ENCODE results near the gene TENM3.

The TENM3 gene

GRCh38 chr4:182310316-182310715 lies 67.1 kb downstream of the TENM3 start:
- Histone ChIP-seq H3K36me3 (ENCODE audit: insufficient read depth, low read length) (no peaks in the 10 kb centered on the region), H3K4me3 (no peak overlapping the region), H3K27ac (no peak overlapping the region), H3K9me3 (ENCODE audit: low read depth, low read length) (no peaks in the 10 kb centered on the region), H3K9ac (ENCODE audit: insufficient read length) (no peak overlapping the region)
- no peak for TF ChIP-seq FOXP2 (optimal IDR thresholded peaks at IDR 0.05; ENCODE audit: control extremely low read depth, extremely low read length, insufficient read depth)
- TF ChIP-seq POLR2AphosphoS5 (IDR thresholded peaks at IDR 0.05; ENCODE audit: borderline replicate concordance, low read depth, low read length): no peak
- TF ChIP-seq EZH2 (IDR thresholded peaks at IDR 0.05): no peak
- no peak for DNase-seq (ENCODE audit: low read depth, low spot score)

- TF ChIP-seq POLR2AphosphoS5 (IDR thresholded peaks at IDR 0.05; ENCODE audit: borderline replicate concordance, low read depth, low read length) (no peak), FOXP2 (optimal IDR thresholded peaks at IDR 0.05; ENCODE audit: control extremely low read depth, extremely low read length, insufficient read depth) (no peak), EZH2 (IDR thresholded peaks at IDR 0.05) (no peak)
- no peaks in the 10 kb centered on the region for H3K9me3 ChIP-seq (ENCODE audit: low read depth, low read length)
- H3K36me3 ChIP-seq (ENCODE audit: insufficient read depth, low read length): no peaks in the 10 kb centered on the region
- H3K4me3 ChIP-seq: no peak overlapping the region
- no peak for DNase-seq (ENCODE audit: low read depth, low spot score)
- no peak overlapping the region for H3K27ac ChIP-seq
- H3K9ac ChIP-seq (ENCODE audit: insufficient read length): no peak overlapping the region
Measured at GRCh38 chr4:182310962-182311361, 67.8 kb downstream of the TENM3 start.

- H3K9ac ChIP-seq (ENCODE audit: insufficient read length): no peak overlapping the region
- H3K9me3 ChIP-seq (ENCODE audit: low read depth, low read length): no peaks in the 10 kb centered on the region
- no peak overlapping the region for H3K4me3 ChIP-seq
- H3K27ac ChIP-seq: no peak overlapping the region
- TF ChIP-seq FOXP2 (optimal IDR thresholded peaks at IDR 0.05; ENCODE audit: control extremely low read depth, extremely low read length, insufficient read depth) (no peak), EZH2 (IDR thresholded peaks at IDR 0.05) (no peak), POLR2AphosphoS5 (IDR thresholded peaks at IDR 0.05; ENCODE audit: borderline replicate concordance, low read depth, low read length) (no peak)
- no peak for DNase-seq (ENCODE audit: low read depth, low spot score)
- no peaks in the 10 kb centered on the region for H3K36me3 ChIP-seq (ENCODE audit: insufficient read depth, low read length)
Measured at GRCh38 chr4:182314537-182314936, 71.3 kb downstream of the TENM3 start.

- H3K9me3 ChIP-seq (ENCODE audit: low read depth, low read length): no peaks in the 10 kb centered on the region
- no peak for DNase-seq (ENCODE audit: low read depth, low spot score)
- TF ChIP-seq EZH2 (IDR thresholded peaks at IDR 0.05) (no peak), FOXP2 (optimal IDR thresholded peaks at IDR 0.05; ENCODE audit: control extremely low read depth, extremely low read length, insufficient read depth) (no peak), POLR2AphosphoS5 (IDR thresholded peaks at IDR 0.05; ENCODE audit: borderline replicate concordance, low read depth, low read length) (no peak)
Measured at GRCh38 chr4:182318256-182318655, 75.1 kb downstream of the TENM3 start.

DNA sequence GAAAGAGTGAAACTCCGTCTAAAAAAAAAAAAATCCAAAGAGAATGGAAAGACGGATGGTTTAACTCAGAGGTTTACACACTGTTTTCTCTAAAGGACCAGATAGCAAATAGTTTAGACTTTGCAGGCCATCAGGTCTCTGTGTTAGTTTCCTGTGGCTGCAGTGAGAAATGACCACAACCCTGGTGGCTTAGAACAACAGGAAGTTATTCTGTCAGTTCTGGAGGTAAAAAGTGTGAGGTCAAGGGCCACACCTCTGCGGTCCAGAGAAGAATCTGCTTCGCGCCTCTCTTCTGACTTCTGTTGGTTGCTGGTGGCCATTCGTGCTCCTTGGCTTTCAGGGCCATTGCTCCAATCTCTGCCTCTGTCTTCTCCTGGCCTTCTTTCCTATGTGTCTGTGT lies 76.9 kb downstream of the TENM3 start:
- no peaks in the 10 kb centered on the region for H3K9me3 ChIP-seq (ENCODE audit: low read depth, low read length)
- no peak overlapping the region for H3K27ac ChIP-seq
- H3K36me3 ChIP-seq (ENCODE audit: insufficient read depth, low read length): no peaks in the 10 kb centered on the region
- H3K4me3 ChIP-seq: no peak overlapping the region
- no peak for DNase-seq (ENCODE audit: low read depth, low spot score)
- no peak overlapping the region for H3K9ac ChIP-seq (ENCODE audit: insufficient read length)
- TF ChIP-seq EZH2 (IDR thresholded peaks at IDR 0.05): no peak
- TF ChIP-seq FOXP2 (optimal IDR thresholded peaks at IDR 0.05; ENCODE audit: control extremely low read depth, extremely low read length, insufficient read depth): no peak
- TF ChIP-seq POLR2AphosphoS5 (IDR thresholded peaks at IDR 0.05; ENCODE audit: borderline replicate concordance, low read depth, low read length): no peak

More at GRCh38 chr4:182318256-182318655, 75.1 kb downstream of the TENM3 start:
- H3K27ac ChIP-seq: no peak overlapping the region
- no peak overlapping the region for H3K4me3 ChIP-seq
- no peaks in the 10 kb centered on the region for H3K36me3 ChIP-seq (ENCODE audit: insufficient read depth, low read length)
- H3K9ac ChIP-seq (ENCODE audit: insufficient read length): no peak overlapping the region

GRCh38 chr4:182320580-182320979 lies 77.4 kb downstream of the TENM3 start:
- no peaks in the 10 kb centered on the region for H3K36me3 ChIP-seq (ENCODE audit: insufficient read depth, low read length)
- no peaks in the 10 kb centered on the region for H3K9me3 ChIP-seq (ENCODE audit: low read depth, low read length)
- no peak for DNase-seq (ENCODE audit: low read depth, low spot score)
- no peak overlapping the region for H3K9ac ChIP-seq (ENCODE audit: insufficient read length)
- H3K4me3 ChIP-seq: no peak overlapping the region
- TF ChIP-seq EZH2 (IDR thresholded peaks at IDR 0.05) (no peak), POLR2AphosphoS5 (IDR thresholded peaks at IDR 0.05; ENCODE audit: borderline replicate concordance, low read depth, low read length) (no peak), FOXP2 (optimal IDR thresholded peaks at IDR 0.05; ENCODE audit: control extremely low read depth, extremely low read length, insufficient read depth) (no peak)
- no peak overlapping the region for H3K27ac ChIP-seq

- Histone ChIP-seq H3K4me3 (no peak overlapping the region), H3K9me3 (ENCODE audit: low read depth, low read length) (no peaks in the 10 kb centered on the region), H3K36me3 (ENCODE audit: insufficient read depth, low read length) (no peaks in the 10 kb centered on the region), H3K27ac (no peak overlapping the region), H3K9ac (ENCODE audit: insufficient read length) (no peak overlapping the region)
- no peak for DNase-seq (ENCODE audit: low read depth, low spot score)
- no peak for TF ChIP-seq EZH2 (IDR thresholded peaks at IDR 0.05)
- no peak for TF ChIP-seq FOXP2 (optimal IDR thresholded peaks at IDR 0.05; ENCODE audit: control extremely low read depth, extremely low read length, insufficient read depth)
- no peak for TF ChIP-seq POLR2AphosphoS5 (IDR thresholded peaks at IDR 0.05; ENCODE audit: borderline replicate concordance, low read depth, low read length)
Measured at GRCh38 chr4:182324282-182324681, 81.1 kb downstream of the TENM3 start.

GRCh38 chr4:182325397-182325796 lies 82.2 kb downstream of the TENM3 start:
- Histone ChIP-seq H3K9me3 (ENCODE audit: low read depth, low read length) (no peaks in the 10 kb centered on the region), H3K27ac (no peak overlapping the region), H3K36me3 (ENCODE audit: insufficient read depth, low read length) (no peaks in the 10 kb centered on the region), H3K9ac (ENCODE audit: insufficient read length) (no peak overlapping the region), H3K4me3 (no peak overlapping the region)
- no peak for TF ChIP-seq FOXP2 (optimal IDR thresholded peaks at IDR 0.05; ENCODE audit: control extremely low read depth, extremely low read length, insufficient read depth)
- TF ChIP-seq EZH2 (IDR thresholded peaks at IDR 0.05): no peak
- TF ChIP-seq POLR2AphosphoS5 (IDR thresholded peaks at IDR 0.05; ENCODE audit: borderline replicate concordance, low read depth, low read length): no peak
- no peak for DNase-seq (ENCODE audit: low read depth, low spot score)

GRCh38 chr4:182325848-182326255 lies 82.7 kb downstream of the TENM3 start:
- no peak overlapping the region for H3K9ac ChIP-seq (ENCODE audit: insufficient read length)
- no peak for TF ChIP-seq EZH2 (IDR thresholded peaks at IDR 0.05)
- TF ChIP-seq FOXP2 (optimal IDR thresholded peaks at IDR 0.05; ENCODE audit: control extremely low read depth, extremely low read length, insufficient read depth): no peak
- no peak overlapping the region for H3K27ac ChIP-seq
- H3K4me3 ChIP-seq: no peak overlapping the region
- no peaks in the 10 kb centered on the region for H3K9me3 ChIP-seq (ENCODE audit: low read depth, low read length)
- H3K36me3 ChIP-seq (ENCODE audit: insufficient read depth, low read length): no peaks in the 10 kb centered on the region
- DNase-seq (ENCODE audit: low read depth, low spot score): no peak
